SK-N-MC (cell line): Measurements from ENCODE around the gene RIN1.
"Not testable (repeated sequence)": the region's sequence is repeated elsewhere in the genome, so short reads cannot be mapped to it uniquely, and the experiment has no call there.

ENCODE experiments used
- EZH2 ChIP-seq: fragments of 200-600 bp; sonication (generic); IDR thresholded peaks from one replicate; pipeline ENCODE4 v1.6.1; 2017; ENCODE audit warnings: antibody characterized with exemption
- FOXP2 ChIP-seq: optimal IDR thresholded peaks from 2 replicates; pipeline ENCODE3; 2011; ENCODE audit warnings: mild to moderate bottlenecking, moderate library complexity; ENCODE audit not compliant: insufficient read depth; ENCODE audit errors: extremely low read length, control extremely low read depth
- POLR2AphosphoS5 ChIP-seq: IDR thresholded peaks from 2 replicates; pipeline ENCODE4 v1.6.1; 2012; ENCODE audit warnings: mild to moderate bottlenecking, low read depth, low read length, borderline replicate concordance

DNA sequence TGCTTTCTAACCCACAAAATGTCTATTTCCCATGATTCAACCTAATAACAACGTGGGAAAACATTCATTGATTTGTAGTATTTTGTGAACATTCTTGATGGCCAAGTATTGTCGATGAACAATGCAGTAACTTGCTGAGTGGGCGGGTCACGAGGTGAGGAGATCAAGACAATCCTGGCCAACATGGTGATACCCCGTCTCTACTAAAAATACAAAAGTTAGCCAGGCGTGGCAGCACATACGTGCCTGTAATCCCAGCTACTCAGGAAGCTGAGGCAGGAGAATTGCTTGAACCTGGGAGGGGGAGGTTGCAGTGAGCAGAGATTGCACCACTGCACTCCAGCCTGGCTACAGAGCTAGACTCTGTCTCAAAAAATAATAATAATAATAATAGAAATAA, 44.0 kb upstream of the RIN1 start:
- TF ChIP-seq EZH2, POLR2AphosphoS5, FOXP2: not testable (repeated sequence)
